ENCODE measurements around the gene SLC4A1AP. TPM values are rescaled to one million over a fixed set of nuclear protein-coding genes. Genes with fewer than 3 reads are reported as not detected.

Gene SLC4A1AP
- total and polyA plus RNA-seq, 10 of the 15 experiments (the other 5 are each of a cell fraction or from before 2014, with no cell fraction given) = 6.5 to 30.1 (median 21.5) TPM

GRCh38 chr2:27663285-27664153 lies at the start of gene SLC4A1AP, which contains the start of gene SUPT7L (continued):
- TF ChIP-seq ZNF207 (IDR thresholded peaks at IDR 0.05; ENCODE audit: borderline replicate concordance) = peak; percentile 90
- TF ChIP-seq TCF12 (IDR thresholded peaks at IDR 0.05; ENCODE audit: low read depth, low read length) = peak; percentile 22; the same call in 1 of the 2 replicates
- no peak for TF ChIP-seq ESRRA (IDR thresholded peaks at IDR 0.05; ENCODE audit: low read length)
- TF ChIP-seq NR2F1 (conservative IDR thresholded peaks at IDR 0.05) = peak; percentile 76
- peak; percentile 71 for TF ChIP-seq MEF2B (IDR thresholded peaks at IDR 0.05; ENCODE audit: partially characterized antibody, poor library complexity, severe bottlenecking)
- TF ChIP-seq TBL1XR1 (IDR thresholded peaks at IDR 0.05; ENCODE audit: low read depth, low read length) = 0 out of 2 replicates have a peak, but pooled peaks have one; percentile 60
- TF ChIP-seq SP1 (IDR thresholded peaks at IDR 0.05; ENCODE audit: low read depth, low read length) = peak; percentile 69
- no peak; the same call in none of the 2 replicates for TF ChIP-seq NKRF (conservative IDR thresholded peaks at IDR 0.05)
- peak; percentile 89 for TF ChIP-seq MTA2 (IDR thresholded peaks at IDR 0.05; ENCODE audit: low read depth)
- TF ChIP-seq ATF2 (IDR thresholded peaks at IDR 0.05; ENCODE audit: low read length) = 0 out of 2 replicates have a peak, but pooled peaks have one; percentile 83
- peak; percentile 85 for TF ChIP-seq RELA (IDR thresholded peaks at IDR 0.05; ENCODE audit: borderline replicate concordance, partially characterized antibody)
- peak; percentile 72; the same call in 1 of the 2 replicates for TF ChIP-seq CBX5 (IDR thresholded peaks at IDR 0.05; ENCODE audit: low read depth)
- no peak for TF ChIP-seq E2F4 (IDR thresholded peaks at IDR 0.05; ENCODE audit: low read depth, low read length)
- TF ChIP-seq DPF2 (IDR thresholded peaks at IDR 0.05) = no peak; the same call in 1 of the 2 replicates
- TF ChIP-seq RCOR1 (conservative IDR thresholded peaks at IDR 0.05; ENCODE audit: low read depth, low read length) = no peak
- peak; percentile 59 for TF ChIP-seq NR2C2 (IDR thresholded peaks at IDR 0.05; ENCODE audit: borderline replicate concordance, control insufficient read depth, insufficient read length, low read depth)
- TF ChIP-seq HSF1 (IDR thresholded peaks at IDR 0.05; ENCODE audit: low read depth, low read length) = peak; percentile 60; the same call in 1 of the 2 replicates
- TF ChIP-seq CHD1 (IDR thresholded peaks at IDR 0.05; ENCODE audit: low read depth, low read length) = no peak
- TF ChIP-seq MTA3 (IDR thresholded peaks at IDR 0.05; ENCODE audit: borderline replicate concordance, low read length) = peak; percentile 93; the same call in 1 of the 2 replicates
- peak; percentile 89 for TF ChIP-seq POLR2AphosphoS5 (IDR thresholded peaks at IDR 0.05; ENCODE audit: low read length)
- TF ChIP-seq ZNF217 (IDR thresholded peaks at IDR 0.05) = no peak
- TF ChIP-seq BHLHE40 (IDR thresholded peaks at IDR 0.05; ENCODE audit: borderline replicate concordance in 1 of 2, low read depth in 2 of 2, low read length in 1 of 2) = peak; percentile 49 to 71; a peak in 2 of 4 replicates
- TF ChIP-seq ZNF384 (IDR thresholded peaks at IDR 0.05; ENCODE audit: borderline replicate concordance, low read depth, low read length) = no peak
